ENCODE results near the gene PGM1. TPM values are rescaled to one million over a fixed set of nuclear protein-coding genes. Genes with fewer than 3 reads are reported as not detected.
"Not testable (repeated sequence)": the region's sequence is repeated elsewhere in the genome, so short reads cannot be mapped to it uniquely, and the experiment has no call there.

The PGM1 gene
- total RNA-seq, 1 experiment from 2014 or later = 124 TPM

GRCh38 chr1:63575340-63575826, 17.8 kb upstream of the PGM1 start:
- H4K20me1 ChIP-seq (ENCODE audit: low read length) = no peaks in the 10 kb centered on the region
- H3K27ac ChIP-seq (ENCODE audit: low read length) = no peak overlapping the region
- H3K4me3 ChIP-seq (ENCODE audit: low read length) = no peak overlapping the region
- no peak overlapping the region for H3K4me2 ChIP-seq (ENCODE audit: low read length)
- H3K36me3 ChIP-seq (ENCODE audit: low read depth, low read length) = no peaks in the 10 kb centered on the region
- H3K27me3 ChIP-seq (ENCODE audit: low read length) = no peaks in the 10 kb centered on the region
- ChIA-PET POLR2A (ENCODE audit: unreplicated experiment) (no interaction called here), CTCF (interaction anchor here (0.6 to 0.7 kb wide), 3 partner anchors 31 to 633 kb away, joined by 3 to 5 read pairs (median 3); no protein-coding TSS in a partner anchor)
- ATAC-seq (peak; percentile 49), DNase-seq (peak; percentile 84)
- no peaks in the 10 kb centered on the region for H3K9me2 ChIP-seq (replicated peaks; ENCODE audit: low read length)
- H2AFZ ChIP-seq (ENCODE audit: low read length) = no peak overlapping the region
- intact Hi-C loops (cut with micrococcal nuclease) = no loop called here
- no TSS peak for BruUV-seq (replicated peaks)
- H3K4me1 ChIP-seq (ENCODE audit: insufficient read depth, low read length) = no peaks in the 10 kb centered on the region
- no peaks in the 10 kb centered on the region for H3K9me3 ChIP-seq (ENCODE audit: low read length)
- TF ChIP-seq EZH2 (IDR thresholded peaks at IDR 0.05; ENCODE audit: low read length, unreplicated experiment) = no peak
- TF ChIP-seq, protein P1, sequence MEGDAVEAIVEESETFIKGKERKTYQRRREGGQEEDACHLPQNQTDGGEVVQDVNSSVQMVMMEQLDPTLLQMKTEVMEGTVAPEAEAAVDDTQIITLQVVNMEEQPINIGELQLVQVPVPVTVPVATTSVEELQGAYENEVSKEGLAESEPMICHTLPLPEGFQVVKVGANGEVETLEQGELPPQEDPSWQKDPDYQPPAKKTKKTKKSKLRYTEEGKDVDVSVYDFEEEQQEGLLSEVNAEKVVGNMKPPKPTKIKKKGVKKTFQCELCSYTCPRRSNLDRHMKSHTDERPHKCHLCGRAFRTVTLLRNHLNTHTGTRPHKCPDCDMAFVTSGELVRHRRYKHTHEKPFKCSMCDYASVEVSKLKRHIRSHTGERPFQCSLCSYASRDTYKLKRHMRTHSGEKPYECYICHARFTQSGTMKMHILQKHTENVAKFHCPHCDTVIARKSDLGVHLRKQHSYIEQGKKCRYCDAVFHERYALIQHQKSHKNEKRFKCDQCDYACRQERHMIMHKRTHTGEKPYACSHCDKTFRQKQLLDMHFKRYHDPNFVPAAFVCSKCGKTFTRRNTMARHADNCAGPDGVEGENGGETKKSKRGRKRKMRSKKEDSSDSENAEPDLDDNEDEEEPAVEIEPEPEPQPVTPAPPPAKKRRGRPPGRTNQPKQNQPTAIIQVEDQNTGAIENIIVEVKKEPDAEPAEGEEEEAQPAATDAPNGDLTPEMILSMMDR (conservative IDR thresholded peaks at IDR 0.05; ENCODE audit: low read depth, low read length) = peak; percentile 66
- H3K79me2 ChIP-seq (ENCODE audit: low read length) = no peaks in the 10 kb centered on the region
- no peak overlapping the region for H3K9ac ChIP-seq (ENCODE audit: low read length)
- H3F3A ChIP-seq (ENCODE audit: low read length, unreplicated experiment) = no peaks in the 10 kb centered on the region

DNA sequence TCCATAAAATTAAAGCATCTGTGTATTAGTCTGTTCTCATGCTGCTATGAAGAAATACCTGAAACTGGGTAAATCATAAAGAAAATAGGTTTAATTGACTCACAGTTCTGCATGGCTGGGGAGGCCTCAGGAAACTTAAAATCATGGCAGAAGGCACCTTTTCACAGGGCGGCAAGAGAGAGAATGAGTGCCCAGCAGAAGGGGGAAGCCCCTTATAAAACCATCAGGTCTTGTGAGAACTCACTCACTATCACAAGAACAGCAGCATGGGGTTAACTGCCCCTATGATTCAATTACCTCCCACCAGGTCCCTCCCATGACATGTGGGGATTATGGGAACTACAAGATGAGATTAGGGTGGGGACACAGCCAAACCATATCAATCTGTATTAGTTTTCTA, 6.9 kb upstream of the PGM1 start:
- H3K9ac ChIP-seq (ENCODE audit: low read length); H4K20me1 ChIP-seq (ENCODE audit: low read length); H3F3A ChIP-seq (ENCODE audit: low read length, unreplicated experiment); ATAC-seq; BruUV-seq (replicated peaks); H3K27me3 ChIP-seq (ENCODE audit: low read length); H3K9me2 ChIP-seq (replicated peaks; ENCODE audit: low read length); intact Hi-C loops (cut with micrococcal nuclease); H3K4me2 ChIP-seq (ENCODE audit: low read length); H3K36me3 ChIP-seq (ENCODE audit: low read depth, low read length); H3K79me2 ChIP-seq (ENCODE audit: low read length); H3K9me3 ChIP-seq (ENCODE audit: low read length); H3K4me1 ChIP-seq (ENCODE audit: insufficient read depth, low read length); CTCF ChIA-PET; DNase-seq; H3K4me3 ChIP-seq (ENCODE audit: low read length); POLR2A ChIA-PET (ENCODE audit: unreplicated experiment); H2AFZ ChIP-seq (ENCODE audit: low read length); H3K27ac ChIP-seq (ENCODE audit: low read length): not testable (repeated sequence)

GRCh38 chr1:63590166-63590560, 3.0 kb upstream of the PGM1 start:
- no peaks in the 10 kb centered on the region for H3K9me3 ChIP-seq (ENCODE audit: low read length)
- peaks cover 34% of the 10 kb centered on the region for H3K79me2 ChIP-seq (ENCODE audit: low read length)
- intact Hi-C loops (cut with micrococcal nuclease) = no loop called here
- no peaks in the 10 kb centered on the region for H3F3A ChIP-seq (ENCODE audit: low read length, unreplicated experiment)
- POLR2A ChIA-PET (ENCODE audit: unreplicated experiment) = no interaction called here
- no peaks in the 10 kb centered on the region for H3K36me3 ChIP-seq (ENCODE audit: low read depth, low read length)
- no peaks in the 10 kb centered on the region for H3K9me2 ChIP-seq (replicated peaks; ENCODE audit: low read length)
- CTCF ChIA-PET = no interaction called here
- DNase-seq (no peak), ATAC-seq (no peak)
- TF ChIP-seq, protein P1 (conservative IDR thresholded peaks at IDR 0.05; ENCODE audit: low read depth, low read length) = no peak
- TF ChIP-seq EZH2phosphoT487 (IDR thresholded peaks at IDR 0.05; ENCODE audit: borderline replicate concordance, low read length) (no peak), EZH2 (IDR thresholded peaks at IDR 0.05; ENCODE audit: low read length, unreplicated experiment) (no peak)
- no peaks in the 10 kb centered on the region for H4K20me1 ChIP-seq (ENCODE audit: low read length)
- H3K27ac ChIP-seq (ENCODE audit: low read length) = no peak overlapping the region
- H3K4me2 ChIP-seq (ENCODE audit: low read length) = no peak overlapping the region
- no peak overlapping the region for H3K4me3 ChIP-seq (ENCODE audit: low read length)
- BruUV-seq (replicated peaks) = no TSS peak
- H3K9ac ChIP-seq (ENCODE audit: low read length) = no peak overlapping the region
- H3K4me1 ChIP-seq (ENCODE audit: insufficient read depth, low read length) = peaks cover 15% of the 10 kb centered on the region
- H2AFZ ChIP-seq (ENCODE audit: low read length) = no peak overlapping the region
- no peaks in the 10 kb centered on the region for H3K27me3 ChIP-seq (ENCODE audit: low read length)

All from PC-3 (cell line).